H1 (cell line): ENCODE measurements around the gene UBE2E1.

Source experiments
- ATF3 ChIP-seq: IDR thresholded peaks from 2 replicates; pipeline ENCODE4 v1.6.1; 2011; ENCODE audit warnings: low read depth, mild to moderate bottlenecking, low read length; ENCODE audit not compliant: insufficient read depth
- CBX5 ChIP-seq: fragments of 300-800, 300-1000 bp; sonication (generic); IDR thresholded peaks from 2 replicates; pipeline ENCODE4 v1.7.1; 2016; ENCODE audit warnings: antibody characterized with exemption, low read length, low read depth
- HDAC6 ChIP-seq: IDR thresholded peaks from one replicate; pipeline ENCODE4 v1.7.1; 2012; ENCODE audit warnings: low read depth, mild to moderate bottlenecking, inconsistent platforms, low read length, moderate library complexity

- no peak for TF ChIP-seq HDAC6
- no peak for TF ChIP-seq ATF3
- no peak for TF ChIP-seq CBX5
Observed at GRCh38 chr3:23919628-23920027, 113.9 kb downstream of the UBE2E1 start.
